ENCODE data around the gene PEPD.
A peak's percentile ranks its signal among the peaks of the same experiment; 100 is the strongest.

Gene PEPD

GRCh38 chr19:33448159-33448516, 73.5 kb downstream of the PEPD start:
- Histone ChIP-seq H2BK5ac (ENCODE audit: low read depth, low read length, poor library complexity, severe bottlenecking) (no peak overlapping the region), H2BK120ac (ENCODE audit: low read depth, low read length) (no peak overlapping the region), H3K4me2 (ENCODE audit: low read length, poor library complexity, severe bottlenecking) (no peak overlapping the region), H3K18ac (ENCODE audit: low read depth in 1 of 2, low read length in 2 of 2) (no peak overlapping the region), H3K4me1 (ENCODE audit: control insufficient read depth, insufficient read depth, low read depth, low read length) (no peaks in the 10 kb centered on the region), H3K27me3 (ENCODE audit: control insufficient read depth in 1 of 2, insufficient read depth in 1 of 2, low read length in 2 of 2) (no peaks in the 10 kb centered on the region), H4K91ac (ENCODE audit: low read length) (no peak overlapping the region), H3K9ac (ENCODE audit: low read length) (no peak overlapping the region), H3K79me1 (replicated peaks; ENCODE audit: low read length, poor library complexity, severe bottlenecking) (no peaks in the 10 kb centered on the region), H2BK12ac (ENCODE audit: low read length in 2 of 2) (no peak overlapping the region), H3K4ac (ENCODE audit: low read depth in 1 of 2, low read length in 2 of 2) (no peak overlapping the region), H3K36me3 (ENCODE audit: control insufficient read depth in 1 of 2, insufficient read depth in 2 of 2, low read depth in 1 of 2, low read length in 2 of 2) (peaks cover 17 to 44% of the 10 kb centered on the region in 2 experiments), H2AK5ac (ENCODE audit: low read length, severe bottlenecking) (no peak overlapping the region), H3K23ac (ENCODE audit: low read length in 2 of 2) (no peak overlapping the region), H3K27ac (ENCODE audit: low read length, poor library complexity, severe bottlenecking) (no peak overlapping the region), H3K9me3 (ENCODE audit: control insufficient read depth, low read length) (no peaks in the 10 kb centered on the region), H4K8ac (ENCODE audit: low read length) (no peak overlapping the region), H2BK15ac (ENCODE audit: low read depth, poor library complexity, severe bottlenecking) (no peak overlapping the region), H2AFZ (ENCODE audit: low read depth, low read length) (no peak overlapping the region), H3K4me3 (ENCODE audit: insufficient read depth in 1 of 2, low read depth in 1 of 2, low read length in 2 of 2) (no peak overlapping the region), H3K14ac (ENCODE audit: low read length in 2 of 2) (no peak overlapping the region)
- WGBS: 97% methylated on average over 9 of the region's 9 CpGs
- DNase-seq: no peak

DNA sequence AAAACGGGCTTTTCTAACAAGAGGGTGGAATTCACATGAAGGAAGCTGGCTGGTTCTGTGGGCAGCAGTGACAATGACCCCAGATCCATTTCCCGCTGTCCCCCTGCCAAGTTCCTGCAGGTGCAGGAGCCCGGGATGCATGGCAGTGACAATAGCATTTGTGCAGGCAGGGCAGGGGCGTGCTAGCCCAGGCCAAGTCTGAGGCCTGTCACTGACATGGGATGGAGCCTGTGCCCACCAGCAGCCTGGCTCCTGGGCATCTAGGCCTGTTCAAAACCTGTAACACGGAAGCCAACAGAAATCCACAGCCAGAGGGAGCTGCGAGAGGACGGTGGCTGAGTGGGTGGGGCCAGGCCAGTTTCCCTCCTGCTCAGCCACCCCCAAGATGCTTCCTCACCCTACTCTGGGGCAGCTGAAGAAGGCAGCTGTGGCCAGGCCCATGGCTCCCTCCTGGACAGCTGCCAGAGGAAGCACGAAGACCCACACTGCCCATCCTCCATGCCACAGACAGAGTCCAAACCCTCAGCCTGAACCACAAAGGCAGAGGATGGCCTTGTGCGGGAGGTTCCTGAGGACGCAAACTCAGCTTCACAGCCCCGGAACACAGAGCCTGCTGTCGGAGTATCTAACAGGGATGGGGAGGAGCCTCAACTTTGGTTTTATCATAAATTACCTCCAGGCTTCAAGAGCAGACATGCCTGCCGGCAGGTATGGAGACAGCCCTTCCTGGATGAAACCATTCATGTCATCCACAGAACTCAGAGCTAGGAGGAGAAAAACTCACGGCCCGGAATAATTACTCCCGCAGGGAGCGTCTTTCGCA, 74.0 kb downstream of the PEPD start:
- no peak overlapping the region for H2AFZ ChIP-seq (ENCODE audit: low read depth, low read length)
- peaks cover 17 to 44% of the 10 kb centered on the region in 2 experiments for H3K36me3 ChIP-seq (ENCODE audit: control insufficient read depth in 1 of 2, insufficient read depth in 2 of 2, low read depth in 1 of 2, low read length in 2 of 2)
- no peaks in the 10 kb centered on the region for H3K27me3 ChIP-seq (ENCODE audit: control insufficient read depth in 1 of 2, insufficient read depth in 1 of 2, low read length in 2 of 2)
- no peak overlapping the region for H2BK120ac ChIP-seq (ENCODE audit: low read depth, low read length)
- peaks cover 3% of the 10 kb centered on the region for H3K79me1 ChIP-seq (replicated peaks; ENCODE audit: low read length, poor library complexity, severe bottlenecking)
- H3K4ac ChIP-seq (ENCODE audit: low read depth in 1 of 2, low read length in 2 of 2): no peak overlapping the region
- peak overlapping the region; percentile 27 for H4K8ac ChIP-seq (ENCODE audit: low read length)
- no peak overlapping the region for H3K4me2 ChIP-seq (ENCODE audit: low read length, poor library complexity, severe bottlenecking)
- H2AK5ac ChIP-seq (ENCODE audit: low read length, severe bottlenecking): no peak overlapping the region
- H3K4me3 ChIP-seq (ENCODE audit: insufficient read depth in 1 of 2, low read depth in 1 of 2, low read length in 2 of 2): no peak overlapping the region
- no peaks in the 10 kb centered on the region for H3K4me1 ChIP-seq (ENCODE audit: control insufficient read depth, insufficient read depth, low read depth, low read length)
- no peak overlapping the region for H3K18ac ChIP-seq (ENCODE audit: low read depth in 1 of 2, low read length in 2 of 2)
- peak overlapping the region; percentile 64 for H4K91ac ChIP-seq (ENCODE audit: low read length)
- no peak overlapping the region for H2BK12ac ChIP-seq (ENCODE audit: low read length in 2 of 2)
- no peak overlapping the region for H2BK5ac ChIP-seq (ENCODE audit: low read depth, low read length, poor library complexity, severe bottlenecking)
- no peak overlapping the region for H3K23ac ChIP-seq (ENCODE audit: low read length in 2 of 2)
- H3K14ac ChIP-seq (ENCODE audit: low read length in 2 of 2): peak overlapping the region in 1 of 2 experiments; percentile 41
- no peaks in the 10 kb centered on the region for H3K9me3 ChIP-seq (ENCODE audit: control insufficient read depth, low read length)
- WGBS: 89% methylated on average over 18 of the region's 18 CpGs
- no peak overlapping the region for H3K9ac ChIP-seq (ENCODE audit: low read length)
- DNase-seq: no peak
- H2BK15ac ChIP-seq (ENCODE audit: low read depth, poor library complexity, severe bottlenecking): no peak overlapping the region
- H3K27ac ChIP-seq (ENCODE audit: low read length, poor library complexity, severe bottlenecking): no peak overlapping the region

DNA sequence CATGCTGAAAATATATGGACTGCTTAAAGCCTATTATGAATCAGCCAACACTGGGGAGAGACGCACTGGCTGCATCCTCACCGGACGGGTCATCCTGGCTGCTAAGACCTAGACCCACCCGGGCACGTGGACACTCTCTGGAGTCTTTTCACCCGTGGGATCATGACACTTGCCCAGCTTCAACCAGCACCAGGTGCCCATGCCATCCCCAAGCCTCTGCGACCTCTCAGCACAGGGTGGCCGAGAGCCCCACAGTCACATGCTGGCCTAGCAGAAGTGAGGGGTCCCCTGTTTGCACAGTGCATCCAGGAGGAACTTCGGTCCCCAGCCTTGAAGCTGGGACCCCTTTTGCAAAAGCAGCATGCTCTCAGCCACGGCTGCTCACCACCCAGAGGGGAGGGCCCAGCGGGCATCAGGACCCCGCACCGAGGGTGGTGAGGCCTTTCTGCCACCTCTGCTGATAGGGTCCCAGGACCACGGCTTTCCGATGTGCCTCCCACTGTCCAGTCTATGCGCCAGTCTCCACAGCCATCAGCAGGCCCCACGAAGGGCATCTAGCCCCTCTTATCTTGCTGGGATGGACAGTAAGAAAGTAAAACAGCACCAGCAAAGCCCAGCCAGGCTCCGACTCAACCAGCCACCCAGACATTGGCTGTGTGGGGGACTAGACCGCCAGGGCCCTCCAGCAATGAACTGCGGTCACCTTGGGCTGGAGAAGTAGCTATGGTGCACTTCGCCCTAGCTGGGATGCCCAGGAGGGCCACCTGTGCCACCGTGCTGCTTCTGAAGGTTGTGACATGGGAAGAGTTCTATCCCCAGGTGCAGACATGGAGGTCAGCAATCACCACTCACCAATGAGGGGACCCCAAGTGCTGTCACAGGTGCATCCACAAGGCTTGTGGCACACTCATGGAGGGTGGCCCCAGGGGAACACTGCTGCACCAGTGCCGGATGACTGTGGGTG, 75.0 kb downstream of the PEPD start:
- no peak overlapping the region for H4K91ac ChIP-seq (ENCODE audit: low read length)
- H3K4ac ChIP-seq (ENCODE audit: low read depth in 1 of 2, low read length in 2 of 2): no peak overlapping the region
- H2BK120ac ChIP-seq (ENCODE audit: low read depth, low read length): no peak overlapping the region
- no peak overlapping the region for H3K9ac ChIP-seq (ENCODE audit: low read length)
- no peak overlapping the region for H3K14ac ChIP-seq (ENCODE audit: low read length in 2 of 2)
- no peak overlapping the region for H3K18ac ChIP-seq (ENCODE audit: low read depth in 1 of 2, low read length in 2 of 2)
- H3K9me3 ChIP-seq (ENCODE audit: control insufficient read depth, low read length): no peaks in the 10 kb centered on the region
- H2AFZ ChIP-seq (ENCODE audit: low read depth, low read length): no peak overlapping the region
- no peak overlapping the region for H3K4me2 ChIP-seq (ENCODE audit: low read length, poor library complexity, severe bottlenecking)
- H3K4me3 ChIP-seq (ENCODE audit: insufficient read depth in 1 of 2, low read depth in 1 of 2, low read length in 2 of 2): no peak overlapping the region
- H3K79me1 ChIP-seq (replicated peaks; ENCODE audit: low read length, poor library complexity, severe bottlenecking): peaks cover 3% of the 10 kb centered on the region
- H3K23ac ChIP-seq (ENCODE audit: low read length in 2 of 2): no peak overlapping the region
- H2BK12ac ChIP-seq (ENCODE audit: low read length in 2 of 2): no peak overlapping the region
- DNase-seq: no peak
- no peak overlapping the region for H2BK5ac ChIP-seq (ENCODE audit: low read depth, low read length, poor library complexity, severe bottlenecking)
- H4K8ac ChIP-seq (ENCODE audit: low read length): no peak overlapping the region
- no peaks in the 10 kb centered on the region for H3K27me3 ChIP-seq (ENCODE audit: control insufficient read depth in 1 of 2, insufficient read depth in 1 of 2, low read length in 2 of 2)
- no peak overlapping the region for H2AK5ac ChIP-seq (ENCODE audit: low read length, severe bottlenecking)
- no peak overlapping the region for H3K27ac ChIP-seq (ENCODE audit: low read length, poor library complexity, severe bottlenecking)
- H3K4me1 ChIP-seq (ENCODE audit: control insufficient read depth, insufficient read depth, low read depth, low read length): no peaks in the 10 kb centered on the region
- WGBS: 95% methylated on average over 23 of the region's 23 CpGs
- H2BK15ac ChIP-seq (ENCODE audit: low read depth, poor library complexity, severe bottlenecking): no peak overlapping the region
- peaks cover 17 to 44% of the 10 kb centered on the region in 2 experiments for H3K36me3 ChIP-seq (ENCODE audit: control insufficient read depth in 1 of 2, insufficient read depth in 2 of 2, low read depth in 1 of 2, low read length in 2 of 2)

Measured in mesenchymal stem cell (in vitro differentiated cells and primary cell).